Measurements from ENCODE around the gene TVP23C.

The TVP23C gene

GRCh38 chr17:15490634-15491261, 72.5 kb downstream of the TVP23C start:
- no peaks in the 10 kb centered on the region for H3K36me3 ChIP-seq (ENCODE audit: control insufficient read depth, insufficient read depth, low read length)
- DNase-seq (ENCODE audit: extremely low read depth, insufficient read length), result no peak

GRCh38 chr17:15488557-15488956, 74.7 kb downstream of the TVP23C start:
- H3K36me3 ChIP-seq (ENCODE audit: control insufficient read depth, insufficient read depth, low read length), result no peaks in the 10 kb centered on the region
- H3K4me3 ChIP-seq (replicated peaks; ENCODE audit: low read depth, low read length), result no peak overlapping the region
- no peaks in the 10 kb centered on the region for H3K27me3 ChIP-seq (replicated peaks; ENCODE audit: control insufficient read depth, insufficient read depth, low read length)
- no peak for DNase-seq (ENCODE audit: extremely low read depth, insufficient read length)
- no peak for TF ChIP-seq CTCF (IDR thresholded peaks at IDR 0.05; ENCODE audit: insufficient read depth, low read length, poor library complexity, severe bottlenecking)

More at GRCh38 chr17:15490634-15491261, 72.5 kb downstream of the TVP23C start:
- no peak for TF ChIP-seq CTCF (IDR thresholded peaks at IDR 0.05; ENCODE audit: insufficient read depth, low read length, poor library complexity, severe bottlenecking)
- no peak overlapping the region for H3K4me3 ChIP-seq (replicated peaks; ENCODE audit: low read depth, low read length)
- H3K27me3 ChIP-seq (replicated peaks; ENCODE audit: control insufficient read depth, insufficient read depth, low read length), result no peaks in the 10 kb centered on the region

GRCh38 chr17:15485045-15485444, 78.2 kb downstream of the TVP23C start:
- no peak for DNase-seq (ENCODE audit: extremely low read depth, insufficient read length)
- no peak for TF ChIP-seq CTCF (IDR thresholded peaks at IDR 0.05; ENCODE audit: insufficient read depth, low read length, poor library complexity, severe bottlenecking)
- Histone ChIP-seq H3K4me3 (replicated peaks; ENCODE audit: low read depth, low read length) (no peak overlapping the region), H3K27me3 (replicated peaks; ENCODE audit: control insufficient read depth, insufficient read depth, low read length) (no peaks in the 10 kb centered on the region), H3K36me3 (ENCODE audit: control insufficient read depth, insufficient read depth, low read length) (no peaks in the 10 kb centered on the region)

- no peak for TF ChIP-seq CTCF (IDR thresholded peaks at IDR 0.05; ENCODE audit: insufficient read depth, low read length, poor library complexity, severe bottlenecking)
- no peak overlapping the region for H3K4me3 ChIP-seq (replicated peaks; ENCODE audit: low read depth, low read length)
- no peaks in the 10 kb centered on the region for H3K36me3 ChIP-seq (ENCODE audit: control insufficient read depth, insufficient read depth, low read length)
- H3K27me3 ChIP-seq (replicated peaks; ENCODE audit: control insufficient read depth, insufficient read depth, low read length), result no peaks in the 10 kb centered on the region
- DNase-seq (ENCODE audit: extremely low read depth, insufficient read length), result no peak
Measured at GRCh38 chr17:15483431-15483830, 79.9 kb downstream of the TVP23C start.

- Histone ChIP-seq H3K4me3 (replicated peaks; ENCODE audit: low read depth, low read length) (no peak overlapping the region), H3K27me3 (replicated peaks; ENCODE audit: control insufficient read depth, insufficient read depth, low read length) (no peaks in the 10 kb centered on the region), H3K36me3 (ENCODE audit: control insufficient read depth, insufficient read depth, low read length) (no peaks in the 10 kb centered on the region)
- no peak for TF ChIP-seq CTCF (IDR thresholded peaks at IDR 0.05; ENCODE audit: insufficient read depth, low read length, poor library complexity, severe bottlenecking)
- DNase-seq (ENCODE audit: extremely low read depth, insufficient read length), result no peak
Measured at GRCh38 chr17:15482476-15482875, 80.8 kb downstream of the TVP23C start.

- DNase-seq (ENCODE audit: extremely low read depth, insufficient read length), result no peak
- TF ChIP-seq CTCF (IDR thresholded peaks at IDR 0.05; ENCODE audit: insufficient read depth, low read length, poor library complexity, severe bottlenecking), result no peak
Measured at GRCh38 chr17:15481481-15481880, 81.8 kb downstream of the TVP23C start.

More at GRCh38 chr17:15481481-15481880, 81.8 kb downstream of the TVP23C start:
- Histone ChIP-seq H3K27me3 (replicated peaks; ENCODE audit: control insufficient read depth, insufficient read depth, low read length) (no peaks in the 10 kb centered on the region), H3K4me3 (replicated peaks; ENCODE audit: low read depth, low read length) (no peak overlapping the region), H3K36me3 (ENCODE audit: control insufficient read depth, insufficient read depth, low read length) (no peaks in the 10 kb centered on the region)
